ENCODE results near the gene TBX2. TPM values are rescaled to one million over a fixed set of nuclear protein-coding genes. Genes with fewer than 3 reads are reported as not detected.

The TBX2 gene
- total RNA-seq, 1 experiment from 2014 or later: not detected

GRCh38 chr17:61414141-61414935, 14.7 kb downstream of the TBX2 start:
- TF ChIP-seq CTCF (conservative IDR thresholded peaks at IDR 0.05): no peak
- no peak overlapping the region for H2BK20ac ChIP-seq (ENCODE audit: low read depth, low read length, poor library complexity, severe bottlenecking)
- H3K27ac ChIP-seq (ENCODE audit: insufficient read length, low read depth, low read length): no peak overlapping the region
- H3K23ac ChIP-seq (ENCODE audit: insufficient read length, low read depth, low read length): no peak overlapping the region
- no peak overlapping the region for H4K91ac ChIP-seq (ENCODE audit: insufficient read length, low read depth, low read length)
- H3K79me2 ChIP-seq (ENCODE audit: insufficient read depth, low read length): no peaks in the 10 kb centered on the region
- no peaks in the 10 kb centered on the region for H4K20me1 ChIP-seq (ENCODE audit: control insufficient read depth, insufficient read depth, insufficient read length)
- peaks cover 31% of the 10 kb centered on the region for H3K27me3 ChIP-seq (ENCODE audit: insufficient read depth, low read length)
- no peaks in the 10 kb centered on the region for H3K9me3 ChIP-seq (ENCODE audit: control insufficient read depth, low read depth, low read length)
- H3K4me2 ChIP-seq (ENCODE audit: insufficient read depth, insufficient read length, low read length): no peak overlapping the region
- no peak overlapping the region for H3K27ac Mint-ChIP-seq
- H3K56ac ChIP-seq (ENCODE audit: insufficient read length, low read depth, low read length): no peak overlapping the region
- peak; percentile 30 for DNase-seq
- H3K18ac ChIP-seq (ENCODE audit: insufficient read length, low read depth, low read length): no peak overlapping the region
- peak overlapping the region in 1 of 2 experiments; percentile 60; a peak in 2 of 5 replicates for H3K4me3 Mint-ChIP-seq
- H2BK120ac ChIP-seq (ENCODE audit: low read depth, low read length, poor library complexity, severe bottlenecking): no peak overlapping the region
- WGBS (ENCODE audit: extremely low coverage, insufficient read length, low lambda C conversion rate): no CpG with 5 or more reads among the region's 16 CpGs
- H4K5ac ChIP-seq (ENCODE audit: insufficient read length, low read depth, low read length): no peak overlapping the region
- H2AFZ ChIP-seq (ENCODE audit: low read length): no peak overlapping the region
- H2AK5ac ChIP-seq (ENCODE audit: insufficient read length, low read length): no peak overlapping the region
- H3K23me2 ChIP-seq (ENCODE audit: insufficient read length, low read depth, low read length, poor library complexity, severe bottlenecking): peaks cover 16% of the 10 kb centered on the region
- no peak overlapping the region for H2BK5ac ChIP-seq (ENCODE audit: insufficient read length, low read length)
- peaks cover 82% of the 10 kb centered on the region for H3K27me3 Mint-ChIP-seq (ENCODE audit: low read depth)
- H3K4me1 Mint-ChIP-seq: peaks cover 16 to 20% of the 10 kb centered on the region in 2 experiments
- H3K79me1 ChIP-seq (ENCODE audit: insufficient read depth, low read depth, low read length, poor library complexity, severe bottlenecking): no peaks in the 10 kb centered on the region
- no peak overlapping the region for H3K14ac ChIP-seq (ENCODE audit: insufficient read depth, low read length)
- no peak overlapping the region for H3K4ac ChIP-seq (ENCODE audit: low read depth, low read length)
- H3K9ac ChIP-seq (ENCODE audit: extremely low read depth, insufficient read length, low read length): no peak overlapping the region
- H2BK12ac ChIP-seq (ENCODE audit: insufficient read length, low read depth, low read length): no peak overlapping the region
- H4K8ac ChIP-seq (replicated peaks; ENCODE audit: insufficient read length, low read depth, low read length): no peak overlapping the region
- no peaks in the 10 kb centered on the region; a peak in 1 of 7 replicates for H3K36me3 Mint-ChIP-seq (ENCODE audit: insufficient read depth in 1 of 3, low read depth in 3 of 3)
- no peak overlapping the region for H2BK15ac ChIP-seq (ENCODE audit: low read depth, low read length)
- H3T11ph ChIP-seq (ENCODE audit: low read length): no peak overlapping the region
- H3K4me1 ChIP-seq (ENCODE audit: insufficient read depth, low read length): peaks cover 2% of the 10 kb centered on the region; the same call in 1 of the 2 replicates
- H3K9me3 Mint-ChIP-seq: no peaks in the 10 kb centered on the region

All from H9 (cell line).